AG04449 (cell line): ENCODE measurements around the gene LPAR1.

Experiments
- CTCF ChIA-PET: fragments of 350-600 bp; formaldehyde crosslinking; extraction: SDS; loops from one replicate; lab custom pipeline; 2021; ENCODE audit warnings: antibody characterized with exemption; lab: Yijun Ruan, JAX
- POLR2A ChIA-PET: fragments of 400-600, 350-600 bp; formaldehyde crosslinking; extraction: SDS; loops from one replicate; lab custom pipeline; 2020; ENCODE audit warnings: antibody characterized with exemption, inconsistent platforms; lab: Yijun Ruan, JAX
- DNase-seq: peaks from one replicate; pipeline ENCODE4 v3.0.0-alpha.2; 2010; ENCODE audit warnings: low read depth, low spot score
- H3K4me3 ChIP-seq: 2 replicates; pipeline ENCODE4 v1.5.1; 2011; ENCODE audit warnings: low read depth, mild to moderate bottlenecking, control low read depth, low read length
- CTCF ChIP-seq: IDR thresholded peaks from one replicate; pipeline ENCODE4 v1.5.1; 2011; ENCODE audit warnings: mild to moderate bottlenecking, moderate library complexity, low read length, control low read depth, inconsistent platforms; ENCODE audit not compliant: insufficient read depth; ENCODE audit errors: missing control alignments

The LPAR1 gene

DNA sequence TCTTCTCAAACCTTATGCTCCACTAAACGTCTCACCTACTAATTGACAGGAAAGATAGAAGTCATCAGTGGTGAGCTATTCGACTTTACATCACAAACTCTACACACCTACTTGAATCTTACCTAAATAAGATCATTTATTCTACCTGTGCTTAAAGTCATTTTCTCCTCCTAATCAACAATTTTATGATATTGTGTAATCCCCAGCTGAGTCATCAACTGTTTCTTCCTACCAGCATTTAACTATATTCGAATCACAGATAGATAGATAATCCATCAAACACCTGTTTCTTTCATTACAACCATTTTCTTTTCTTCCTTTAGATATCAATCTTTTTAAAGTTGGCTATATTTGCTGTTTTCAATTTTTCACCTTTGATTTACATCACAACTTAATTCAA, 181.5 kb downstream of the LPAR1 start:
- DNase-seq, result no peak
- POLR2A ChIA-PET, result no interaction called here
- no peak overlapping the region for H3K4me3 ChIP-seq
- CTCF ChIA-PET, result interaction anchor here (0.7 to 1.3 kb wide), 2 partner anchors 11 to 15 kb away, joined by 3 read pairs; no protein-coding TSS in a partner anchor
- TF ChIP-seq CTCF, result no peak

GRCh38 chr9:110850401-110851135, 187.7 kb downstream of the LPAR1 start:
- H3K4me3 ChIP-seq, result no peak overlapping the region
- CTCF ChIA-PET, result no interaction called here
- no peak for DNase-seq
- TF ChIP-seq CTCF, result no peak
- POLR2A ChIA-PET, result no interaction called here

- no peak for DNase-seq
- CTCF ChIA-PET, result interaction anchor here (0.7 kb wide), 1 partner anchor 450 kb away, joined by 3 read pairs; no protein-coding TSS in a partner anchor
- no peak overlapping the region for H3K4me3 ChIP-seq
- POLR2A ChIA-PET, result no interaction called here
- no peak for TF ChIP-seq CTCF
Observed at GRCh38 chr9:110847671-110848070, 190.6 kb downstream of the LPAR1 start.

DNA sequence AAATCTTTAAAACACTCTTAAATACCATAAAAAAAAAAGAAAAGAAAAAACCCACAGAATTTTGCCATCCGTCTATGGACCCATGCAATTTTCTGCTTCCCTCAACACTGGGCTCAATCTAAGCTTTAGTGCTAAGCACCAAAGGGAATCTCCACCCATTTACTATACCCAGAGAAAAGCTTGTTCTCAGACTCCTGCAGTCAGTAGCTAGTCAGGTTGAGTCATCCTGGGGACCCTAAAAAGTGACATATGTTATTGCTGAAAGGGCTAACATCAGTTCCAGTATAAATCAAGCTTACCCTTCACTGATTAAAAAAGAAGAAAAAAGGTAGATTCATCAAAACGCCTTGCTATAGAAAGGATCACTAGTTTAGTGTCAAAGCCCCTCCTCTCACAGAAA, 192.1 kb downstream of the LPAR1 start:
- no peak for DNase-seq
- ChIA-PET CTCF (interaction anchor here (0.8 to 1.0 kb wide), 2 partner anchors 8 to 10 kb away, joined by 3 read pairs; no protein-coding TSS in a partner anchor), POLR2A (interaction anchor here (0.6 to 0.7 kb wide), 2 partner anchors 15 to 487 kb away, joined by 3 to 4 read pairs; no protein-coding TSS in a partner anchor)
- no peak for TF ChIP-seq CTCF
- no peak overlapping the region for H3K4me3 ChIP-seq

DNA sequence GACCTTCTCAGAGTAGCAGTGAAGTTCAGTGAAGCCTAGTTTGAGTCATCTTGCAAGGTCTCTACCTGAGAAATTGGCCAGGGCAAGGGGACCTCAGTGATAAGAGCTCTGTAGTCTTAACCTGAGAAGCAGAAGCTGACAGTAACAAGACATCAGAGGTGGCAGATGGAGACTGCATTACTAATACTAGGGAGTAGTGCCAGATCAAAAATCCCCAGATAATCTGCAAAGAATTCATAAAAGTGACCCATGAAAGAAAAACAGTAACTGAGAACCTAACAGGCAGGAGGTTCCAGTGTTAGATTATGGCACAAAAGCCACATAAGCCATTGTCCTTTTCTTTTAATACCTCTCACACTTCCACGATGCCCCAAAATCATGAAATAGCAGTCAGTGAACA, 194.1 kb downstream of the LPAR1 start:
- H3K4me3 ChIP-seq, result no peak overlapping the region
- POLR2A ChIA-PET, result no interaction called here
- CTCF ChIA-PET, result no interaction called here
- TF ChIP-seq CTCF, result no peak
- no peak for DNase-seq

DNA sequence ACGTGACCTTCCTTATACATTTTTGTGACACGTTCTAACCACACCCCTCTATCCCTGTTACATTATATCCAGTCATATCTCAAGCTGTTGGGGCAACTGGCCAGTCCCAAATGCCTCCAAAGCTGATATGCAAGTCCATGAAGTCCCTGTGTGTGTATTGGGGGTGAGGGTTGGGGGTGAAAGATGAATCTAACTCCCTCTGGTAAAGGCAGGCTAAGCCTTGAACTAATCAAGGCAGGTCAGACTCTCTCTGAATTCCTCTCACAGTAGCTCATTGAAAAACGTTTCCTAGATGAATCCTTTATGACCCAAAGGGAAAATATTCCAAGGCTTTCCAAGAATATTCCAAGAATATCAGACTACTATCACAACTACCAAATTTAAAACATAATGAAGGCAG, 195.3 kb downstream of the LPAR1 start:
- TF ChIP-seq CTCF, result no peak
- ChIA-PET POLR2A (no interaction called here), CTCF (interaction anchor here (0.9 to 1.4 kb wide), 2 partner anchors 20 to 193 kb away, joined by 3 read pairs; no protein-coding TSS in a partner anchor)
- DNase-seq, result no peak
- no peak overlapping the region for H3K4me3 ChIP-seq
